Lower lobe of right lung (tissue), 2 donors: ENCODE results near the gene ABCC10. TPM values are rescaled to one million over a fixed set of nuclear protein-coding genes. Genes with fewer than 3 reads are reported as not detected.
A peak's percentile ranks its signal among the peaks of the same experiment; 100 is the strongest.

ENCODE experiments used
- ATAC-seq, 2 donors: fragments of 200-7000 bp; cut with Tn5 transposase; one replicate each; pipeline ENCODE4 v1.9.1; 2020 to 2022; ENCODE audit warnings: mild to moderate bottlenecking in 2 of 2, moderate library complexity in 2 of 2
- DNase-seq: peaks from one replicate; pipeline ENCODE4 v3.0.0-alpha.2; 2020
- H3K27ac ChIP-seq: fragments of 200-600 bp; one replicate; pipeline ENCODE4 v1.8.0; 2022
- H3K27me3 ChIP-seq: fragments of 200-600 bp; one replicate; pipeline ENCODE4 v1.8.0; 2022; ENCODE audit warnings: low read depth
- H3K36me3 ChIP-seq: fragments of 200-600 bp; one replicate; pipeline ENCODE4 v1.8.0; 2022; ENCODE audit warnings: mild to moderate bottlenecking
- H3K4me1 ChIP-seq: fragments of 200-600 bp; one replicate; pipeline ENCODE4 v1.8.0; 2022
- H3K4me3 ChIP-seq: fragments of 200-600 bp; one replicate; pipeline ENCODE4 v1.8.0; 2022; ENCODE audit warnings: mild to moderate bottlenecking
- H3K9me3 ChIP-seq: fragments of 200-600 bp; one replicate; pipeline ENCODE4 v1.8.0; 2022
- intact Hi-C: fragments of 100-400 bp; cut with DNase I; formaldehyde crosslinking; loops from one replicate; pipeline ENCODE4 v1.11.0; 2022
- total RNA-seq: library from RNA; stranded (reverse); fragmentation: NEBNext Ultra II Directional; extraction: Animal tissue kit (Norgen Biotek cat#: 25700); gene quantifications from one replicate; pipeline ENCODE4 v1.2.1, GENCODE V29; 2021
- TF ChIP-seq, protein P1 (sequence below): fragments of 200-600 bp; IDR thresholded peaks from one replicate; pipeline ENCODE4 v1.8.0; 2022; ENCODE audit warnings: antibody characterized with exemption, mild to moderate bottlenecking
- donor health status: DM: no; HTN: yes; CAD: no; lungs with severe emphysema.

The ABCC10 gene
- total RNA-seq, 1 donor from 2014 or later = 34.4 TPM

DNA sequence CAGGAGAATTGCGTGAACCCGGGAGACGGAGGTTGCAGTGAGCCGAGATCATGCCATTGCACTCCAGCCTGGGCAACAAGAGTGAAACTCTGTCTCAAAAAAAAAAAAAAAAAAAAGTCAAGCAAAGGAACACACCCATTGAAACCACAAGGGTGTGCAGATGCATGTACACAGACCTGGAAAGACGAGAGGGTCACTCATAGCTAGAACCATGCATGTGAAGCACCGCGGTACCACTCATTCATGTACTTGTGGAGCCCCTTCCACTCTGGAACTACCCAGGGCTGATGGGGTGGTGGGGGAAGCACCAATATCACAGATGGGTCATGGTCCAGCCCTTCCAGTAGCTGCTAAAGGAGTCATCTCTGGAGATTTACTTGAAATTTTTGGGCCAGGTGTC lies 42.6 kb downstream of the ABCC10 start:
- H3K36me3 ChIP-seq = no peaks in the 10 kb centered on the region
- no peak overlapping the region for H3K27ac ChIP-seq
- intact Hi-C loops = no loop called here

DNA sequence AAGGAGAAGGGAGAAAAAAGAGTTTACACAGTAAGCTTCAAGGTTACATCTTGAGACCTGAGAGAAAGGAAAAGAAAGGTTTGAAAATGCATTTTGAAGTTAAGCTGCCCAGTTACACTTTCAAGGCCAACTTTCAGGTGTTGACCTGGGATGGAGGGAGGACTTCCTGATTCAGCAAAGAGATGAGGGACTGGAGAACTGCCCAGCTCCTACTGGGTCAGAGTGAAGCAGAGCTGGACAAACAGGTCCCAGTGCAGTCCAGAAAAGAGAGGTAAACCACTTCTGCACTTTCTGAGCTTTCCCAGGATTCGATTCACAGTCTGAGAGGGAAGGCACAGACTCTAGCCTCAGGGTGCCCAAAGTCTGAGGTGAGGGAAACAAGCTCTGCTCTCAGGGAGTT lies 44.1 kb downstream of the ABCC10 start:
- no peaks in the 10 kb centered on the region for H3K4me1 ChIP-seq
- no peak for ATAC-seq
- H3K27me3 ChIP-seq = peaks cover 10% of the 10 kb centered on the region
- no peaks in the 10 kb centered on the region for H3K36me3 ChIP-seq
- H3K4me3 ChIP-seq = no peak overlapping the region
- H3K9me3 ChIP-seq = no peaks in the 10 kb centered on the region
- intact Hi-C loops = no loop called here
- DNase-seq = no peak
- H3K27ac ChIP-seq = no peak overlapping the region
- TF ChIP-seq, protein P1, sequence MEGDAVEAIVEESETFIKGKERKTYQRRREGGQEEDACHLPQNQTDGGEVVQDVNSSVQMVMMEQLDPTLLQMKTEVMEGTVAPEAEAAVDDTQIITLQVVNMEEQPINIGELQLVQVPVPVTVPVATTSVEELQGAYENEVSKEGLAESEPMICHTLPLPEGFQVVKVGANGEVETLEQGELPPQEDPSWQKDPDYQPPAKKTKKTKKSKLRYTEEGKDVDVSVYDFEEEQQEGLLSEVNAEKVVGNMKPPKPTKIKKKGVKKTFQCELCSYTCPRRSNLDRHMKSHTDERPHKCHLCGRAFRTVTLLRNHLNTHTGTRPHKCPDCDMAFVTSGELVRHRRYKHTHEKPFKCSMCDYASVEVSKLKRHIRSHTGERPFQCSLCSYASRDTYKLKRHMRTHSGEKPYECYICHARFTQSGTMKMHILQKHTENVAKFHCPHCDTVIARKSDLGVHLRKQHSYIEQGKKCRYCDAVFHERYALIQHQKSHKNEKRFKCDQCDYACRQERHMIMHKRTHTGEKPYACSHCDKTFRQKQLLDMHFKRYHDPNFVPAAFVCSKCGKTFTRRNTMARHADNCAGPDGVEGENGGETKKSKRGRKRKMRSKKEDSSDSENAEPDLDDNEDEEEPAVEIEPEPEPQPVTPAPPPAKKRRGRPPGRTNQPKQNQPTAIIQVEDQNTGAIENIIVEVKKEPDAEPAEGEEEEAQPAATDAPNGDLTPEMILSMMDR = no peak

More for the DNA sequence above, 42.6 kb downstream of the ABCC10 start:
- Histone ChIP-seq H3K4me3 (no peak overlapping the region), H3K27me3 (peaks cover 14% of the 10 kb centered on the region), H3K9me3 (no peaks in the 10 kb centered on the region), H3K4me1 (no peaks in the 10 kb centered on the region)
- no peak for ATAC-seq
- TF ChIP-seq, protein P1 = no peak
- no peak for DNase-seq

- no peaks in the 10 kb centered on the region for H3K9me3 ChIP-seq
- no peak overlapping the region for H3K27ac ChIP-seq
- no peak for ATAC-seq
- no peaks in the 10 kb centered on the region for H3K4me1 ChIP-seq
- intact Hi-C loops = no loop called here
- H3K4me3 ChIP-seq = no peak overlapping the region
- no peak for DNase-seq
- TF ChIP-seq, protein P1 = no peak
- no peaks in the 10 kb centered on the region for H3K36me3 ChIP-seq
- peaks cover 7% of the 10 kb centered on the region for H3K27me3 ChIP-seq
Measured at GRCh38 chr6:43472515-43472914, 45.2 kb downstream of the ABCC10 start.

GRCh38 chr6:43475516-43475915 lies 48.2 kb downstream of the ABCC10 start:
- peaks cover under 1% of the 10 kb centered on the region for H3K36me3 ChIP-seq
- H3K4me3 ChIP-seq = no peak overlapping the region
- no peak for ATAC-seq
- H3K4me1 ChIP-seq = peaks cover 17% of the 10 kb centered on the region
- H3K27me3 ChIP-seq = no peaks in the 10 kb centered on the region
- TF ChIP-seq, protein P1 = no peak
- intact Hi-C loops = no loop called here
- DNase-seq = no peak
- H3K27ac ChIP-seq = no peak overlapping the region
- no peaks in the 10 kb centered on the region for H3K9me3 ChIP-seq

GRCh38 chr6:43476746-43477145 lies 49.4 kb downstream of the ABCC10 start:
- ATAC-seq = no peak
- Histone ChIP-seq H3K27me3 (no peaks in the 10 kb centered on the region), H3K36me3 (peaks cover 4% of the 10 kb centered on the region), H3K9me3 (no peaks in the 10 kb centered on the region), H3K4me1 (peaks cover 24% of the 10 kb centered on the region), H3K27ac (peak overlapping the region; percentile 85), H3K4me3 (peak overlapping the region; percentile 68)
- intact Hi-C loops = no loop called here
- TF ChIP-seq, protein P1 = no peak
- DNase-seq = no peak
